GM12878 (cell line): Measurements from ENCODE around the gene NFKBIB. TPM values are rescaled to one million over a fixed set of nuclear protein-coding genes. Genes with fewer than 3 reads are reported as not detected.

Source experiments
- ASH2L ChIP-seq: fragments of 300-600, 200-600 bp; sonication (generic); IDR thresholded peaks from 2 replicates; pipeline ENCODE4 v1.6.1; 2017; ENCODE audit warnings: low read depth, mild to moderate bottlenecking, borderline replicate concordance
- CEBPB ChIP-seq, 2 experiments: fragments of 150-350 bp in 1 of 2; IDR thresholded peaks; 2 replicates each; pipeline ENCODE4 v1.6.1; 2012 to 2014; ENCODE audit warnings: low read depth in 2 of 2, low read length in 2 of 2, borderline replicate concordance in 1 of 2, inconsistent platforms in 1 of 2
- CHD2 ChIP-seq: IDR thresholded peaks from 2 replicates; pipeline ENCODE4 v1.6.1; 2011; ENCODE audit warnings: low read depth, low read length, improper control_type of control experiment, borderline replicate concordance
- CREM ChIP-seq: IDR thresholded peaks from 2 replicates; pipeline ENCODE4 v1.6.1; 2014; ENCODE audit warnings: antibody characterized with exemption, low read depth
- EGR1 ChIP-seq, 2 experiments: IDR thresholded peaks; 1 replicate in 1 of 2; 2 replicates in 1 of 2; pipeline ENCODE4 v1.6.1; 2011 to 2012; ENCODE audit warnings: low read depth in 2 of 2, low read length in 2 of 2, borderline replicate concordance in 1 of 2, mild to moderate bottlenecking in 1 of 2, moderate library complexity in 1 of 2
- GABPA ChIP-seq: IDR thresholded peaks from 2 replicates; pipeline ENCODE4 v1.6.1; 2014; ENCODE audit warnings: antibody characterized with exemption, low read depth, mild to moderate bottlenecking, inconsistent platforms
- HDAC2 ChIP-seq: fragments of 200-600 bp; sonication (generic); IDR thresholded peaks from 2 replicates; pipeline ENCODE4 v1.6.1; 2017
- HDAC6 ChIP-seq: fragments of 200-600 bp; sonication (generic); IDR thresholded peaks from one replicate; pipeline ENCODE4 v1.8.0; 2017; ENCODE audit warnings: antibody characterized with exemption; ENCODE audit not compliant: unreplicated experiment
- JUNB ChIP-seq: IDR thresholded peaks from 2 replicates; pipeline ENCODE4 v1.6.1; 2016; ENCODE audit warnings: antibody characterized with exemption, mild to moderate bottlenecking
- KDM1A ChIP-seq: fragments of 200-600 bp; sonication (generic); IDR thresholded peaks from 2 replicates; pipeline ENCODE4 v1.6.1; 2016; ENCODE audit warnings: borderline replicate concordance
- NR2C1 ChIP-seq: fragments of 450-650 bp; IDR thresholded peaks from 2 replicates; pipeline ENCODE4 v1.6.1; 2017; ENCODE audit warnings: antibody characterized with exemption, mild to moderate bottlenecking, moderate library complexity
- NR2F1 ChIP-seq: fragments of 450-650 bp; conservative IDR thresholded peaks from 2 replicates; pipeline ENCODE4 v1.6.1; 2017; ENCODE audit warnings: mild to moderate bottlenecking
- PAX8 ChIP-seq: fragments of 450-650 bp; IDR thresholded peaks from 2 replicates; pipeline ENCODE4 v1.6.1; 2017; ENCODE audit warnings: mild to moderate bottlenecking, moderate library complexity
- RELB ChIP-seq: fragments of 450-650 bp; IDR thresholded peaks from 2 replicates; pipeline ENCODE4 v1.6.1; 2017; ENCODE audit warnings: low read depth, mild to moderate bottlenecking, moderate library complexity
- SMARCA5 ChIP-seq: fragments of 450-650 bp; IDR thresholded peaks from 2 replicates; pipeline ENCODE4 v1.6.1; 2017; ENCODE audit warnings: mild to moderate bottlenecking
- STAT1 ChIP-seq: fragments of 450-650 bp; conservative IDR thresholded peaks from 2 replicates; pipeline ENCODE4 v1.6.1; 2014; ENCODE audit warnings: antibody characterized with exemption, mild to moderate bottlenecking
- SUZ12 ChIP-seq: fragments of 200-600 bp; sonication (generic); IDR thresholded peaks from one replicate; pipeline ENCODE4 v1.6.1; 2018; ENCODE audit warnings: antibody characterized with exemption, mild to moderate bottlenecking; ENCODE audit not compliant: unreplicated experiment
- TAF1 ChIP-seq: IDR thresholded peaks from 2 replicates; pipeline ENCODE4 v1.6.1; 2011; ENCODE audit warnings: mild to moderate bottlenecking, low read depth, low read length, borderline replicate concordance
- TCF12 ChIP-seq: IDR thresholded peaks from 2 replicates; pipeline ENCODE4 v1.6.1; 2011; ENCODE audit warnings: low read depth, mild to moderate bottlenecking, low read length
- YBX1 ChIP-seq: fragments of 450-650 bp; IDR thresholded peaks from 2 replicates; pipeline ENCODE4 v1.6.1; 2016; ENCODE audit warnings: antibody characterized with exemption
- YY1 ChIP-seq: IDR thresholded peaks from 2 replicates; pipeline ENCODE4 v1.6.1; 2011; ENCODE audit warnings: low read depth, mild to moderate bottlenecking, low read length
- ZBTB11 ChIP-seq: fragments of 450-650 bp; formaldehyde crosslinking; IDR thresholded peaks from 2 replicates; pipeline ENCODE4 v1.5.0; 2022; ENCODE audit warnings: mild to moderate bottlenecking, missing genetic modification characterization
- ZZZ3 ChIP-seq: IDR thresholded peaks from 2 replicates; pipeline ENCODE4 v1.6.1; 2011; ENCODE audit warnings: low read depth; ENCODE audit not compliant: control insufficient read depth, insufficient read length
- polyA plus RNA-seq, 11 experiments: library from polyadenylated mRNA; depleted of rRNA in 4 of 11; unstranded in 6 of 11; stranded (reverse) in 5 of 11; fragments of >200 nt; fragmentation: Nextera tagmentation in 4 of 11; fragmentation: Illumina TruSeq in 1 of 11; extraction: Ambion mirVana in 4 of 11; extraction: Trizol in 1 of 11; gene quantifications; 1 replicate in 1 of 11; 2 replicates in 10 of 11; pipeline versions ENCODE4 v1.2.1 to v1.2.3, GENCODE V29; 2011 to 2016; ENCODE audit warnings: inconsistent platforms in 2 of 11, missing spikeins in 2 of 11, low read depth in 1 of 11
- total RNA-seq, 4 experiments: library from RNA; depleted of rRNA in 3 of 4; stranded (reverse); fragments of >200 nt in 3 of 4; fragmentation: Illumina TruSeq in 1 of 4; extraction: Trizol in 1 of 4; gene quantifications; 2 replicates each; pipeline versions ENCODE4 v1.2.1 to v1.2.3, GENCODE V29; 2013 to 2021
- TF ChIP-seq, protein P1 (sequence below): IDR thresholded peaks from 2 replicates; pipeline ENCODE4 v1.6.1; 2012; ENCODE audit warnings: low read depth, low read length, improper control_type of control experiment
- TF ChIP-seq, protein P2 (sequence below): fragments of 450-650 bp; IDR thresholded peaks from 2 replicates; pipeline ENCODE4 v1.6.1; 2017; ENCODE audit warnings: borderline replicate concordance

The NFKBIB gene
- total and polyA plus RNA-seq, 10 of the 15 experiments (the other 5 are each of a cell fraction or from before 2014, with no cell fraction given) = 1.2 to 60.9 (median 31.0) TPM

- TF ChIP-seq EGR1 (IDR thresholded peaks at IDR 0.05; ENCODE audit: borderline replicate concordance in 1 of 2, low read depth in 2 of 2, low read length in 2 of 2) = no peak
- TF ChIP-seq CHD2 = peak; percentile 91
- TF ChIP-seq ASH2L = no peak
- TF ChIP-seq, protein P1, sequence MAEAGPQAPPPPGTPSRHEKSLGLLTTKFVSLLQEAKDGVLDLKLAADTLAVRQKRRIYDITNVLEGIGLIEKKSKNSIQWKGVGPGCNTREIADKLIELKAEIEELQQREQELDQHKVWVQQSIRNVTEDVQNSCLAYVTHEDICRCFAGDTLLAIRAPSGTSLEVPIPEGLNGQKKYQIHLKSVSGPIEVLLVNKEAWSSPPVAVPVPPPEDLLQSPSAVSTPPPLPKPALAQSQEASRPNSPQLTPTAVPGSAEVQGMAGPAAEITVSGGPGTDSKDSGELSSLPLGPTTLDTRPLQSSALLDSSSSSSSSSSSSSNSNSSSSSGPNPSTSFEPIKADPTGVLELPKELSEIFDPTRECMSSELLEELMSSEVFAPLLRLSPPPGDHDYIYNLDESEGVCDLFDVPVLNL = peak; percentile 46; the same call in 1 of the 2 replicates
- TF ChIP-seq TAF1 = no peak
- 0 out of 2 replicates have a peak, but pooled peaks have one; percentile 41 for TF ChIP-seq STAT1
- no peak for TF ChIP-seq PAX8
- TF ChIP-seq SUZ12 = no peak
- peak; percentile 99 for TF ChIP-seq CREM
- no peak for TF ChIP-seq ZZZ3
- TF ChIP-seq TCF12 = no peak
- no peak for TF ChIP-seq SMARCA5
- TF ChIP-seq, protein P2, sequence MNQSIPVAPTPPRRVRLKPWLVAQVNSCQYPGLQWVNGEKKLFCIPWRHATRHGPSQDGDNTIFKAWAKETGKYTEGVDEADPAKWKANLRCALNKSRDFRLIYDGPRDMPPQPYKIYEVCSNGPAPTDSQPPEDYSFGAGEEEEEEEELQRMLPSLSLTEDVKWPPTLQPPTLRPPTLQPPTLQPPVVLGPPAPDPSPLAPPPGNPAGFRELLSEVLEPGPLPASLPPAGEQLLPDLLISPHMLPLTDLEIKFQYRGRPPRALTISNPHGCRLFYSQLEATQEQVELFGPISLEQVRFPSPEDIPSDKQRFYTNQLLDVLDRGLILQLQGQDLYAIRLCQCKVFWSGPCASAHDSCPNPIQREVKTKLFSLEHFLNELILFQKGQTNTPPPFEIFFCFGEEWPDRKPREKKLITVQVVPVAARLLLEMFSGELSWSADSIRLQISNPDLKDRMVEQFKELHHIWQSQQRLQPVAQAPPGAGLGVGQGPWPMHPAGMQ = no peak
- no peak for TF ChIP-seq KDM1A
- TF ChIP-seq YY1 = peak; percentile 100
- TF ChIP-seq CEBPB (IDR thresholded peaks at IDR 0.05; ENCODE audit: borderline replicate concordance in 1 of 2, low read depth in 2 of 2, low read length in 2 of 2) = no peak
- peak; percentile 90 for TF ChIP-seq RELB
- no peak for TF ChIP-seq HDAC6
- TF ChIP-seq NR2C1 = peak; percentile 80
- no peak for TF ChIP-seq HDAC2
- peak; percentile 89 for TF ChIP-seq NR2F1
- peak; percentile 90 for TF ChIP-seq GABPA
- no peak for TF ChIP-seq YBX1
- no peak for TF ChIP-seq ZBTB11 (CRISPR knock-in tag)
- TF ChIP-seq JUNB = no peak
These were observed at the start of gene NFKBIB, which contains the start of gene SIRT2 (continued) for GRCh38 chr19:38899447-38900201.
